Endothelial cell of umbilical vein (primary cell): ENCODE measurements around the gene CD84. TPM values are rescaled to one million over a fixed set of nuclear protein-coding genes. Genes with fewer than 3 reads are reported as not detected.

ENCODE experiments used
- BruUV-seq: library from RNA; stranded (reverse); fragments of 400-500 nt; replicated peaks from 2 replicates; lab custom pipeline; 2021; lab: Mats Ljungman, UMichigan
- CTCF ChIA-PET: fragments of 300-600, 350-600 bp; sonication (Branson Sonifier 250); formaldehyde crosslinking; loops from one replicate; lab custom pipeline; 2021; ENCODE audit warnings: antibody characterized with exemption, inconsistent platforms; lab: Charles Lee
- POLR2A ChIA-PET: fragments of 300-600, 350-600 bp; sonication (Branson Sonifier 250); formaldehyde crosslinking; loops from one replicate; lab custom pipeline; 2021; ENCODE audit warnings: antibody characterized with exemption, inconsistent platforms; lab: Charles Lee
- DNase-seq: peaks from one replicate; pipeline ENCODE4 v3.0.0-alpha.2; 2011; ENCODE audit warnings: low read depth, low spot score
- FAIRE-seq: peaks from 2 replicates; lab custom pipeline; 2011; peaks lifted over from hg19 to GRCh38; lab: Jason Lieb, UNC
- H2AFZ ChIP-seq: 2 replicates; pipeline ENCODE4 v1.6.0; 2012; ENCODE audit warnings: low read depth, low read length, control low read depth, inconsistent platforms
- H3K27ac ChIP-seq: 2 replicates; pipeline ENCODE4 v1.5.1; 2011; ENCODE audit warnings: low read depth, mild to moderate bottlenecking, control low read depth, low read length, moderate library complexity; ENCODE audit not compliant: insufficient read depth
- H3K27me3 ChIP-seq, 2 experiments: 2 replicates each; pipeline versions ENCODE4 v1.6.0 to v1.6.1; 2011; ENCODE audit warnings: low read length in 2 of 2, mixed read lengths in 1 of 2; ENCODE audit not compliant: control insufficient read depth in 2 of 2, insufficient read depth in 2 of 2
- H3K36me3 ChIP-seq, 2 experiments: 2 replicates in 1 of 2; 3 replicates in 1 of 2; pipeline ENCODE4 v1.5.1; 2011; ENCODE audit warnings: low read length in 2 of 2, mild to moderate bottlenecking in 1 of 2, moderate library complexity in 1 of 2; ENCODE audit not compliant: control insufficient read depth in 2 of 2, insufficient read depth in 2 of 2; ENCODE audit errors: extremely low read depth in 1 of 2
- H3K4me1 ChIP-seq: 3 replicates; pipeline ENCODE4 v1.5.1; 2011; ENCODE audit warnings: mild to moderate bottlenecking, low read length; ENCODE audit not compliant: control insufficient read depth, insufficient read depth; ENCODE audit errors: extremely low read depth
- H3K4me2 ChIP-seq: 2 replicates; pipeline ENCODE4 v1.6.1; 2011; ENCODE audit warnings: low read length, control low read depth, mixed read lengths; ENCODE audit not compliant: insufficient read depth
- H3K4me3 ChIP-seq, 3 experiments: fragments of 200-600 bp in 1 of 3; sonication (generic), shearing (Covaris generic) in 1 of 3; replicated peaks in 1 of 3; 2 replicates each; pipeline ENCODE4 v1.5.1; 2011 to 2016; ENCODE audit warnings: control low read depth in 3 of 3, low read length in 3 of 3, mild to moderate bottlenecking in 2 of 3, inconsistent platforms in 1 of 3, low read depth in 1 of 3, moderate library complexity in 1 of 3; ENCODE audit not compliant: insufficient read depth in 1 of 3
- H3K79me2 ChIP-seq: 2 replicates; pipeline ENCODE4 v1.6.0; 2012; ENCODE audit warnings: low read length, inconsistent platforms; ENCODE audit not compliant: control insufficient read depth, insufficient read depth
- H3K9ac ChIP-seq: replicated peaks from 2 replicates; pipeline ENCODE3; 2011; ENCODE audit warnings: low read length, control low read depth; ENCODE audit not compliant: insufficient read depth; ENCODE audit errors: extremely low read depth
- H3K9me1 ChIP-seq: replicated peaks from 3 replicates; pipeline ENCODE4 v1.6.0; 2011; ENCODE audit warnings: mild to moderate bottlenecking, low read length; ENCODE audit not compliant: control insufficient read depth, insufficient read depth; ENCODE audit errors: extremely low read depth
- H3K9me3 ChIP-seq: replicated peaks from 2 replicates; pipeline ENCODE4 v1.5.1; 2012; ENCODE audit warnings: low read length, inconsistent platforms; ENCODE audit not compliant: control insufficient read depth, insufficient read depth
- H4K20me1 ChIP-seq: replicated peaks from 2 replicates; pipeline ENCODE3; 2011; ENCODE audit warnings: mild to moderate bottlenecking, low read length; ENCODE audit not compliant: control insufficient read depth, insufficient read depth; ENCODE audit errors: extremely low read depth
- CTCF ChIP-seq, 2 donors: IDR thresholded peaks; 1 replicate in 1 of 2; 2 replicates in 1 of 2; pipeline ENCODE4 v1.5.1; 2011; ENCODE audit warnings: low read length in 2 of 2, mild to moderate bottlenecking in 2 of 2, moderate library complexity in 2 of 2, control low read depth in 1 of 2, inconsistent platforms in 1 of 2, low read depth in 1 of 2; ENCODE audit not compliant: insufficient read depth in 1 of 2; ENCODE audit errors: extremely low read depth in 1 of 2
- EZH2 ChIP-seq: IDR thresholded peaks from 2 replicates; pipeline ENCODE4 v1.6.1; 2012; ENCODE audit warnings: borderline replicate concordance, low read depth, mild to moderate bottlenecking, moderate library complexity, low read length, inconsistent platforms; ENCODE audit not compliant: severe bottlenecking
- FOS ChIP-seq: IDR thresholded peaks from 2 replicates; pipeline ENCODE4 v1.6.1; 2011; ENCODE audit warnings: mild to moderate bottlenecking, low read length, moderate library complexity, borderline replicate concordance; ENCODE audit not compliant: insufficient read depth
- GATA2 ChIP-seq: IDR thresholded peaks from 2 replicates; pipeline ENCODE4 v1.7.0; 2011; ENCODE audit warnings: low read depth, mild to moderate bottlenecking, moderate library complexity, mixed read lengths, low read length; ENCODE audit not compliant: insufficient read length, insufficient read depth
- JUN ChIP-seq: IDR thresholded peaks from 2 replicates; pipeline ENCODE4 v1.6.1; 2011; ENCODE audit warnings: borderline replicate concordance, low read depth; ENCODE audit not compliant: insufficient read length, insufficient read depth
- MAX ChIP-seq: IDR thresholded peaks from 2 replicates; pipeline ENCODE4 v1.6.1; 2011; ENCODE audit not compliant: insufficient read depth, insufficient read length
- MYC ChIP-seq: IDR thresholded peaks from one replicate; pipeline ENCODE4 v1.6.1; 2011; ENCODE audit warnings: mild to moderate bottlenecking, low read depth, low read length
- POLR2A ChIP-seq: IDR thresholded peaks from 2 replicates; pipeline ENCODE4 v1.6.1; 2012; ENCODE audit warnings: low read depth, mild to moderate bottlenecking, control low read depth, low read length
- POLR2AphosphoS5 ChIP-seq: IDR thresholded peaks from 2 replicates; pipeline ENCODE4 v1.6.1; 2012; ENCODE audit warnings: low read depth, mild to moderate bottlenecking, control low read depth, low read length, moderate library complexity; ENCODE audit not compliant: insufficient read depth
- dilution Hi-C: fragments of 300-500 bp; cut with MboI; formaldehyde crosslinking; loops from one replicate; pipeline ENCODE4 v1.15.0; 2019; ENCODE audit warnings: low sequenced_read_pairs; ENCODE audit not compliant: extremely low pct_ligation_motif_present
- intact Hi-C: fragments of 100-400 bp; cut with micrococcal nuclease; formaldehyde crosslinking; loops from one replicate; pipeline ENCODE4 v1.10.0; 2022
- polyA plus RNA-seq, 4 experiments: library from polyadenylated mRNA; depleted of rRNA in 3 of 4; stranded (reverse) in 3 of 4; unstranded in 1 of 4; fragments of >200 nt; gene quantifications; 2 replicates each; pipeline versions ENCODE4 v1.2.1 to v1.2.3, GENCODE V29; 2011 to 2012; ENCODE audit warnings: missing spikeins in 1 of 4
- total RNA-seq: library from RNA; stranded (reverse); gene quantifications from 2 replicates; pipeline ENCODE4 v1.2.3, GENCODE V29; 2021

The CD84 gene
- total and polyA plus RNA-seq, 2 donors (not counting 3 experiments of a cell fraction or from before 2014, with no cell fraction given) = not detected

DNA sequence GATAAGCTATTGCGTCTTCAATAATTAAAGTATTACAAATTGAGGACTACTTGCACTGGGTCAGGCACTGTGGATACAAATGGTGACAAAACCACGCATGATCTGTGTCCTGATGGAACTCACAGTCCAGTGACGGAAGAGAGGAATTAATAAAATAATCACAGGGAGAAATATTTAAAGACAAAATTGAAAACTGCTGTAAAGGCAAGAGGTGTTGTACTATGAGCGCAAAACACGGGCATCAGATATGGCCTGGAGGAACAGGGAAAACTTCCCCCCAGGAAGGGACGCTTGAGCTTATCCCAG lies 39.7 kb downstream of the CD84 start:
- H3K27me3 ChIP-seq = no peaks in the 10 kb centered on the region
- dilution Hi-C loops (no loop called here), intact Hi-C loops (no loop called here)
- no peak overlapping the region for H3K27ac ChIP-seq
- no peaks in the 10 kb centered on the region for H3K36me3 ChIP-seq
- no peak overlapping the region for H3K9ac ChIP-seq
- H3K9me3 ChIP-seq = no peaks in the 10 kb centered on the region
- FAIRE-seq (no peak), DNase-seq (no peak)
- POLR2A ChIA-PET = no interaction called here
- H3K79me2 ChIP-seq = no peaks in the 10 kb centered on the region
- CTCF ChIA-PET = no interaction called here
- H3K4me2 ChIP-seq = no peak overlapping the region
- no peaks in the 10 kb centered on the region for H4K20me1 ChIP-seq
- H2AFZ ChIP-seq = no peak overlapping the region
- no peaks in the 10 kb centered on the region for H3K4me1 ChIP-seq
- H3K4me3 ChIP-seq = no peak overlapping the region
- TF ChIP-seq POLR2AphosphoS5 (no peak), JUN (no peak), CTCF (IDR thresholded peaks at IDR 0.05; ENCODE audit: extremely low read depth in 1 of 2, insufficient read depth in 1 of 2, low read depth in 1 of 2, low read length in 2 of 2) (no peak), MAX (no peak), MYC (no peak), POLR2A (no peak), EZH2 (no peak), GATA2 (no peak), FOS (no peak)
- no peaks in the 10 kb centered on the region for H3K9me1 ChIP-seq
- no TSS peak for BruUV-seq
